IPS-NIHi11 (cell line): ENCODE data around the gene ATF6B.
"Not testable (repeated sequence)": the region's sequence is repeated elsewhere in the genome, so short reads cannot be mapped to it uniquely, and the experiment has no call there.

Experiments used
- DNase-seq: peaks from one replicate; pipeline ENCODE4 v3.0.0; 2012; ENCODE audit warnings: mixed read lengths, low spot score

ATF6B gene

GRCh38 chr6:32081168-32081990, 46.7 kb downstream of the ATF6B start:
- DNase-seq, result no peak

DNA sequence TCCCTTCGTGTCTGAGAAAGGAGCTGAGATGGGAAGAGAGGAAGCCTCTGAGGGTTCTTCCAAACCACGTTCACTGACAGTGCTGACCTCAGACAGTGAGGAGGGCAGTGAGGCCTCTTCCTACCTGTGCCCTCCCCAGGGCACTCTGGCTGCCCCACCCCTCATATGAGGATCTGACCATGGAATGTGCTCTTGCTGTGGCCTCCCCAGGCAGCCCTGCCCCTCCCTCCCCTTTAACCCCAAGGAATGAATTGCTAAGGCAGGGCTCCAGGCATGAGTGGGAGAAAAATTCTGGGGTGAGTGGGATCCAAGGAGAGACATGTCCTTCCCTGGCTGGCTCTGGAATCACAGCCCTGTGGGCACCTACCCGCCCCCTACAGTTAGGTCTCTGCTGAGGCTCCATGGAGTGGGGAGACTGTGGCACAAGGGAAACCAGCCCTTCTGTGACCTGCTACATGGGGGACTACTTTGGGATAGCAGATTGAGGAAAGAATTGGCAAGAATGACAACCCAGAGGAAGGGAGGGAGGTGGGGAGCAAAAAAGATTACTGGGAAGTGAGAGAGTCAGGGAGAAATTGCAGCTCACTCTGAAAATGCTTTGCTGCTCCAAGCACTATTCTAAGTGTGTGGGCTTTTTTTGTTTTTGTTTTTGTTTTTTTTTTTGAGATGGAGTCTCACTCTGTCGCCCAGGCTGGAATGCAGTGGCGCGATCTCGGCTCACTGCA, 48.3 kb downstream of the ATF6B start:
- no peak for DNase-seq

DNA sequence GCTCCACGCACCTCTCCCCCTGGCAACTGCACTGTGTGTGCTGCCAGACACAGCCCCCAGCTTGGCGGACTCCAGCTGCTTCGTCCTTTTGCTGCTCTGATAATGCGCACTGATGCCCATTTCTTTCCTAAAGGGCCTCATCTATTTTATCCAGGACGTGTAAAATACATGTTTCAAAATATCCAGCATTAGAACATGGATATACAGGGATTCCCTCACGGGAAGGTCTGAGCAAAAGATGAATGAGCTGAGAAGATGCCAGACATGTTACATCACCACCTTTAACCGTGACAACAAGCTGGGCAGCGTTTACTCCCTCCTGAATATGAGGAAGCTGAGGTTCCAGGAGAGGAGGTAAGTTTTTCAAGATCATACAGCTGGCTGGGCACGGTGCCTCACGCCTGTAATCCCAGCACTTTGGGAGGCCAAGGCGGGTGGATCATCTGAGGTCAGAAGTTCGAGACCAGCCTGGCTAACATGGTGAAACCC, 51.7 kb downstream of the ATF6B start:
- no peak for DNase-seq

- no peak for DNase-seq
These were observed 52.3 kb downstream of the ATF6B start for GRCh38 chr6:32075781-32076180.

DNA sequence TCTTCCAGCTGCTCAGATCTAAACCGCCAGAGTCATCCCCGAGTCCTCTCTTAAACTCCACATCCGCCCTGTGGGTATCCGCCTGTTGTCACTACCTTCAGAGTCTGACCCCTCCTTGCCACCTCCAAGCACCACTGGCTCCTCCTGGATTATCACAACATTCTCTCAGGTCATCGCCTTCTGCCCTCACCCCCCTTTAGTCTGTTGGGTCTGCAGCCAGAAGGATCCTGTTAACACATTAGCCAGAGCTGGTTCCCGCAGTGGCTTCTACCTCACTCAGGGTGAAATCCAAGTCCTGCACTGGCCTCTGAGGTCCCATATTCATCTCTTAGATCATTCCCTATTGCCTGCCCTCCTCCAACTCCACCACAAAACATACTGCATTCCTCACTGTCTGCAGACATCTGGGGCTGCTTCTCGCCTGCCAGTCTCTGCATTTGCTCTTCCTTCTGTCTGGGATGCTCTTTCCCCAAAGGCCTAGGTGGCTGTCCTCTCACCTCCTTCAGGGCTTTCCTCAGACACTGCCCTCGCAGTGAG, 53.0 kb downstream of the ATF6B start:
- DNase-seq, result no peak

GRCh38 chr6:32073613-32074012, 54.4 kb downstream of the ATF6B start:
- DNase-seq, result no peak

DNA sequence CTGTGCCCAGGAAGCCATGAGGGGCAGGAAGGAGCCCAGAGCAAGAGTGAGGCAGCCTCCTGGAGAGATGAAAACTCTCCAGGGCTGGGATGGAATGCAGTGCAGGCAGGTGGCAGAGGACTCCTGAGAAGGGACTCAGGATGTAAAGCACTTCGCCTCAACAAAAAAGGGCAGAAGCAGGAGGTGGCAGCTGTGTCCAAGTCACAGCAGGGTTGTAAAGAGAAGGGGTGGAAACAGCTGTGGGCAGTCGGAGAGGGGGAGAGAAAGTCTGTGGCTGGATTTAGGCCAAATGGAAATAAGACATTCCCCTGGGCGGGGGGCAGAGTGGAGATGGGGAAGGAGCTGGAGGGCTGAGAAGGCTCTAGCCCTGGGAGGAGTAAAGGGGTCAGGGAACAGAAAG, 54.9 kb downstream of the ATF6B start:
- DNase-seq, result no peak

GRCh38 chr6:32070814-32071543, 57.1 kb downstream of the ATF6B start:
- DNase-seq, result no peak

- DNase-seq, result no peak
These were observed 58.0 kb downstream of the ATF6B start for GRCh38 chr6:32069878-32070515.

GRCh38 chr6:32069460-32069859, 58.6 kb downstream of the ATF6B start:
- no peak for DNase-seq

DNA sequence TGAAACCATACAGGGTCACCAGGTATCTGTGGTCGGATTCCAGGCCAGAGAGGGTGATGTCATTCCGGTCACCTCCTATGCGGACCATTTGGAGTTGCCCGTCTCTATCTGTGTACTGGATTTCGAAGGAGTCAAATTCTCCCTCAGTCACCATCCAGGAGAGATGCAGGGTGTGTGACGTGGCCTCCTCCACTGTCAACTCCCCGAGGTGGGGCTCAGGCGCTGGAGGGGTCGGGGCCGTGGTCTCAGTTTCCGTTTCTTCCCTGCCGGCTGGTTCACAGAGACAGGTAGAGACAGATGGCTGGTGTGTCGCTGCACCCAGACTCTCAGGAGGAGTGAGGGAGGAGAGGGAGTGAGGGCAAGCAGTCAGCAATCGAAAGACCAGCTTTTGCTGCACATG, 59.2 kb downstream of the ATF6B start:
- no peak for DNase-seq

GRCh38 chr6:32068315-32068714, 59.7 kb downstream of the ATF6B start:
- DNase-seq, result not testable (repeated sequence)

DNA sequence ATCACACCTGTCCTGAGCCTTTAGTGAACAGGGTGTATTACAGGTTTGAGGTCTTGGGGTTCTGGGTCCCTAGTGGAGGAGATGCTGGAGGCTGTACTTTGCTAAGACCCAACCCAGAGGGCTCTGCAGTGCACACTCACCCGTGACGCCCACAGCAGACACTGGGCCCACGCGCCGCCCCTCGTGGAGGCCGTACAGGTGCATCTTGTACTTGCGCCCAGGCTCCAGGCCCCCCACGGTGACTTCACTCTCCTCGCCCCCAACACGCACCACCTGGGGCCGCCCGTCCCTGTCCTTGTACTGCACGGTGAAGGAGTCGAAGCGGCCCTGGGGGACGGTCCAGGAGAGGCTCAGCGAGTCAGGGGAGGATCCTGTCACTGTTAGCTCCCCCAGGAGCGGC, 60.5 kb downstream of the ATF6B start:
- DNase-seq, result not testable (repeated sequence)
